ENCODE data around the gene MMP12.
"Not testable (repeated sequence)": the region's sequence is repeated elsewhere in the genome, so short reads cannot be mapped to it uniquely, and the experiment has no call there.

Gene MMP12

DNA sequence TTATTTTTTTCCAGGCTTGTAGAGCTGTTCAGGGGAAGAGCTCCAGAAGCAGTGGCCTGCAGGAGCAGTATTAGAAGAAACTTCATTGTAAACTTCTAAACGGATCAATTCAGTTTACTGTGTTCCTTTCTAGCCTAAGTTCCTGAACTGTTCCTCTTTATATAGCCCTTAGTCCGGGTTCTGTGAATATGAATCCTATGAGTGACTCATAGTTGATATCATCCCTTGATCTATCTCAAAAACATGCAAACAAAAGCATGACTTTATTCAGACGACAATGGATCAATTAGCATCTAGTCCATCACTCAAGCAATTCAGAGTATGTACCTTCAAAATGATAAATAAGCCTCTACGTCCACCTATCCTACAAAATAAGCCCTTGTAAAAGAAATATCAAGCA lies at the start of gene MMP12:
MMP12 (minus strand) TSS at position 131 of the 400 bp plus-strand sequence; CDS start at position 86, 45 bp downstream.
- no peak for DNase-seq

DNA sequence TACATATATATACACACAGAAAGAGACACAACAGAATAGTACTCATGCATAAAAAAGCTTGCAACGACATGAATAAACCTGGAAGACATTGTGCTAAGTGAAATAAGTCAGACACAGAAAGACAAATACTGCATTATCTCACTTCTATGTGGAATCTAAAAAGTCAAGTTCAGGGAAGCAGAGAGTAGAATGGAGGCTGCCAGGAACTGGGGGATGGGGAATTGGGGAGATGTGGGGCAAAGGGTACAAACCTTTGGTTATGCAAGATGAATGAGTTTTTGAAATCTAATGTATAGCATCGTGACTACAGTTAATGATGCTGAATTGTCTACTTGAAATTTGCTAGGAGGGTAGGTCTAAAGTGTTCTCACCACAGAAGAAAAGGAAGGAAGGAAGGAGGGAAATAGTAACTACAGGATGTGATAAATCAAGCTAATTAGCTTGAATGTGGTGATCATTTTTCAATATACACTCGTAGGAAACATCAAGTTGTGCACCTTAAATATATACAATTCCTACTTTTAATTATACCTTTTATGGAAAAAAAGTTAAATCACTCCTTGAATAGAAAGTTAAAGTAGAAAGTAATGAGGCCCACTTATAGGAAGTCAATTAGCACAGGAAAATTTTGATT lies 46.9 kb upstream of the MMP12 start:
- DNase-seq, result no peak

DNA sequence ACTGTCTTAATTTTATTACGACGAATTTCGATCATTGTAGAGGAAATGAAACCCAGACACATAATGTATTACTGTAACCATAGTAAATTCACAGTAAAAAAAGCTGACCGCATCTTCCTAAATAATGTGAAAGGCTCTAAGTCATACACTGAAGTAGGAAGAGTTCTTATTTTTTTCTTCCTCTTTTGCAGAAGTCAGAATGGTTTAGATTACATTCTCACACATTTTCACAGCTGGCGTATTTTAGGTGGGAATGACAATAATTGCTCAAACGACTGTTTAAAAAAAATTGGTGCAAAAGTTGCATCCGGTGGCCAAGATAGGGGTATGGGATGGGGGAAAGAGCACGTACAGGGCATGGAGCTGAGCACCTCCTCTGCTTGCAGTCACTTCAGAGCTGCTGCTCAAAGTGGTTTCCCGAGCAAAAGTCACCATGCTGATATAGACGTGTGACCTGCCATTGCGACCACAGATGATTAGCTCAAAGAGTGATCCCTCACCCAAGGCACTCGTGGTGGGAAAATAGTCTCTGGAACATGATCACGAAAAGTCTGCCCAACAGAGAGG lies 45.4 kb upstream of the MMP12 start:
- no peak for DNase-seq

DNA sequence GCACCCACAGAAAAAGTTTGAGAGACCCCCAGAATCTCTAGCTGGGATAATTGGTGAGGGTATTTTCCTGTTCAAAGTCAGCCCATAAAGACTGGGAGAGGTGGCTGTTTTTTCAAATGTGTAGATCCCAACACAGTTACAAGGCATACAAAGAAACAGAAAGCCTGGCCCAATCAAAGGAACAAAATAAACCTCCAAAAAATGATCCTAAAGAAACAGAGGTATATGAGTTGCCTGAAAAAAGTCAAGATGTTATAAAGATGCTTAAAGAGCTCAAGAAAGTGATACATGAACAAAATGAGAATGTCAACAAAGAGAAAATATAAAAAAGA lies 40.2 kb upstream of the MMP12 start:
- DNase-seq, result no peak

DNA sequence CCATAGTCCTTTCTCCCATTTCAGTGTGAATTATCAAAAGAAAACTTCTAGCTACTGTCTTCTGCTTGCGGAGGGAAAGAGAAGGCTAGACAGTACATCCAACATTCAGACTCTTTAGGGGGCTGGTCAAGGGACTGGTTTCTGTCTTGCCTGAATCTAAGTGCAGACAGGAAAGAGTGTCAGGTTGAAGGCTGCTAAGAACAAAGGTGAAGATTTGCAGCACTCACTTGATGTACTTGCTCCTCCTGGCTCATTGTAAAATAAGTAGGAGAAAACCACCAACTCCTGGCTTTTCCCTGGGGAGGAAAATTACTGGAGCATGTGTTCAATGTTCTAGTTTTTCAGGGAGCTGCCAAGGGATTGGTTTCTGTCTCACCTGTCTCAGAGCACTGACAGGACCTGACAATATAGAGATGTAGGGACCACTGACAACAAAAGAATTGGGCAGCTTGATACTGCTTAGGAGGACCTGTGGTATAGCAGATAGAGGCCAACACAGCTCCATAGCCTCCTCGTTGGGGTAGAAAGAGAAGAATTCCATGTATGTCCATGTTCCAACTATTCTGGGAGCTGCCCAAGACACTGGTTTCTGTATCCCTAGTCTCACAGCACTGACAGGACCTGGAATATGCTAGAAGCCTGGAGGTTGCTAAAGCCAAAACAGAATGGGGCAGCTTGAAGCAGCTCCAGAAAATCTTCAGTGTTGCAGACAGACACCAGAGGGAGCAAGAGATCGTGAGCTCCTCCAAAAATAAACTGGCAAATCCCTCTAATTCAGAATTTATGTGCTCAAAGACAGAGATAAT lies 39.7 kb upstream of the MMP12 start:
- no peak for DNase-seq

DNA sequence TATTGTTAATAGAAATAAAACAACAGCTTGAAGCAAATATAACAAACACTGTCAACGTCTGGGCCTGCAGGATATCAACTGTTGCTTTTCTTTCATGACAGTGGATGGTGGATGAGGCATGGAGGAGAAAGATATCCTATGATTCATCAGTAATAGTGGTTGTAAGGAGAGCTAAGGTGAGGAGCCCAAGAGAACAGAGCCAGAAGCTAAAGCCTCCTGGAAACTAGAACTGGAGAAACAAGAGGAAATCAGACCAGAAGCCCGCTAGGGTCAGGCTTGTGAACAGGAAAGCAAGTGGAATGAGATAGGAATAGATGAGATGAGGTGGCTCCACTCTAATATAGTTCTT lies 37.7 kb upstream of the MMP12 start:
- DNase-seq, result no peak

DNA sequence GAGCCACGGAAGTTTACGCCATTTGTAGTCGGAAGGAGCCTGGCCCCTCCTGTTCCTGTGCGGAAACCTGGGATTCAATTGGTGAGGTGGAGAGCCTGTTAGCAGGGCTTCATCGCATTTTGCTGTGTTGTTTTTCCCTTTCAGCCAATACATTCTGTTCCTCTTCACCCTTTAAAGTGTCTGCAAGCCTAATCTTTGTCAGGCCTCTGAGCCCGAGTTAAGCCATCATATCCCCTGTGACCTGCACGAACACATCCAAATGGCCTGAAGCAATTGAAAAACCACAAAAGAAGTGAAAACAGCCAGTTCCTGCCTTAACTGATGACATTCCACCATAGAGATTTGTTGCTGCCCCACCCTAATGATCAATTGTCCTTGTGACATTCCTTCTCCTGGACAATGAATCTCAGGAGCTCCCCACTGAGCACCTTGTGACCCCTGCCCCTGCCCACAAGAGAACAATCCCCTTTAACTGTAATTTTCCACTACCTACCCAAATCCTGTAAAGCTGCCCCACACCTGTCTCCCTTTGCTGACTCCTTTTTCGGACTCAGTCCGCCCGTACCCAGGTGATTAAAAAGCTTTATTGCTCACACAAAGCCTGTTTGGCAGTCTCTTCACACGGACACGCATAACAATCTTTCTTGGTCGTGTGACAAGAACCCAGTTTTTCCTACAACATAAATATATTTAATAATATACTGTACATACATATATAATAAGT lies 37.1 kb upstream of the MMP12 start:
- DNase-seq, result no peak

DNA sequence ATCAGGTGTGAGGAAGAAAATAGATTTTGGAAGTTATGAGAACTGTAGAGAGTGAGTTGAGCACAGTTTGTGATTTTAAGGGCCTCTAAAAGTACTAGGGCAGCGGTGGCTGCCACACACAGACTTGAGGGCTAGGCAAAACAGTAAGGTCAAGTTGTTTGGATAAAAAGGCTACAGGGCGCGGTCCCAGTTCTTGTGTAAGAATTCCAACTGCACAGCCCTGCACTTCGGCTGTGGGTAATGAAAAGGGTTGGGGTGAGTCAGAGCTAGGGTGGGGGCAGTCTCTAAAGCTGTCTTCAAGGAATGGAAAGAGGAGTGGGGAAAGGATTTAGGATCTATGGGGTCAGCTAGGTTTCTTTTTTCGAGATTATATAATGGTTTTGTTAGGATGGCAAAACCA lies 31.1 kb upstream of the MMP12 start:
- not testable (repeated sequence) for DNase-seq

DNA sequence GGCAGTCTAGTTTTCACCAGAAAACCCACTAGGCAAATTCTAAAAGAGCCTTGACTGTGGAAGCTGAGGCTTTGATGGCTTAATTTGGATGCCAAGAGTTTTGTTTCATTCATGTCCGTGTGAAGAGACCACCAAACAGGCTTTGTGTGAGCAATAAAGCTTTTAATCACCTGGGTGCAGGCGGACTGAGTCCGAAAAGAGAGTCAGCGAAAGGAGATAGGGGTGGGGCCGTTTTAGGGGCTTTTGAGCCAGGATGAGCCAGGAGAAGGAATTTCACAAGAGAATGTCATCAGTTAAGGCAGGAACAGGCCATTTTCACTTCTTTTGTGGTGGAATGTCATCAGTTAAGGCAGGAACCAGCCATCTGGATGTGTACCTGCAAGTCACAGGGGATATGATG lies 29.1 kb upstream of the MMP12 start:
- not testable (repeated sequence) for DNase-seq

DNA sequence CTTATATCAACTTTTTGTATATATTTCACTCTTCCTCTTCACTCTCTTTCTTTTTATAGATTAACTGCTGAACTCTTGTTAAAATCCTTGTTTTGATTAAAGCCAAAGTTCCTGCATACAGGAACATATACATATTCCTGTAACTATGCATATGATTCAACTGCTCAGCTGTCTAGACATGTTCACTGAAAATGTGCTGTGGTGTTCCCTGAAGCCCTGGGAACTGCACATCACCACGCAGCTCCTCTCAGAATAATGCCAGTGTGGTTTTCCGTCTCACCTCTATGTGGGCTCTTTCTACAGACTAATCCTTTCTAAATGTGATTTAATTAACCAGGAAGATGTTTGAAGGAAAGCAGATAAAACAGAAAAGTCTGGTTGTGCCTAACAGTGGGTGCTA lies 25.6 kb upstream of the MMP12 start:
- DNase-seq, result no peak

DNA sequence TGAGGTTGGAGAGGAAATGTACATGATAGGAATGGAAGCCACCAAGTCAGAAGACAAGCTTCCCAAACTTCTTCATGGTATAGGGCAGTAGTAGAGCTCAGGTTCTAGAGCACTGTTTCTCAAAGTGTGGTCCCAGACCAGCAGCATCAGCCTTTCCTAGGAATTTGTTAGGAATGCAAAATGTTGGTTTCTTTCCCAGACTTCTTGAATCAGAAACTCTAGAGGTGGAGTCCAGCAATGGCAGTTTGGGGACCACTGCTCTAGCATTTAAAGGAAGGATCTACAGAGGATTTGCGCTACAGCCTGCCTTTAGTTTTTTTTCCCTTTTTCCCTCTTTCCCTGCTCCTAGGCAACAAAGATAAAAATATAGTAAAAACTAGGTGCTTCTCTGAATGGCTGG lies 17.0 kb upstream of the MMP12 start:
- no peak for DNase-seq

DNA sequence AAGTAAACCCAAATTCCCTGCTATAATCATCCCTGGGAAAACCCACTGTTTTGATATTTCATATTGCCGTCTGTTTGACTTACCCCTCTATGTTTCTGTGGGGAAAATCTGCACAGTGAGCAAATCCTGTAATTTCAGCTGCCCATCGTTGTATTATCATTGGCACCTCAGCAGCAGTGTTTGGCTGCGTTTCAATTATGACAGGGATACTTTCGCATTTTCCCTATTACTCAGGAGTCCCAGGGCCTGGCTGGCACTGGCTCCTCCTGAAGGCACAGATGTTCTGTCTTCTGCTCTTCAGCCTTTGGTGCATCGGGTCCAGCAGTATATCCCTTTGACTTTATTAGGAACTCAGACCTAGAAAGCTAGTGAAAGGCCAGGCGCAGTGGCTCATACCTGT lies 12.2 kb upstream of the MMP12 start:
- DNase-seq, result no peak

DNA sequence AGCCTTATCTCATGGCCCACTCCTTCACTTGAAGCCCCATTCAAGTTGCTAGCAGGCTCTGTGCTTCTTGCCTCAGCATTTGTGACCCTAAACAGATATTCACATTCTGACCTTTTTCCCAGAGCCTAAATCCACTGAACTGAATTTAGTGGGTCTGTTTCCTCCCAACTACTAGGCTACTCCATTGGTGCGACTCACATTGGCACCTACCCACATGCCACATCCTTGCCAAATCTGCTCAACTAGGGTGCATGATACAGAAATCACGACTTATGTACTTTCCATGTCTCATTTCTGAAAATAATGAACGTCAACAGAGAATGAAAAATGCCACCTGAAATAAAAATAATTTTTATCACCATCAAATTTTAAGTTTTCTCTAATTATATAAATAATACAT lies 8.4 kb upstream of the MMP12 start:
- DNase-seq, result no peak

DNA sequence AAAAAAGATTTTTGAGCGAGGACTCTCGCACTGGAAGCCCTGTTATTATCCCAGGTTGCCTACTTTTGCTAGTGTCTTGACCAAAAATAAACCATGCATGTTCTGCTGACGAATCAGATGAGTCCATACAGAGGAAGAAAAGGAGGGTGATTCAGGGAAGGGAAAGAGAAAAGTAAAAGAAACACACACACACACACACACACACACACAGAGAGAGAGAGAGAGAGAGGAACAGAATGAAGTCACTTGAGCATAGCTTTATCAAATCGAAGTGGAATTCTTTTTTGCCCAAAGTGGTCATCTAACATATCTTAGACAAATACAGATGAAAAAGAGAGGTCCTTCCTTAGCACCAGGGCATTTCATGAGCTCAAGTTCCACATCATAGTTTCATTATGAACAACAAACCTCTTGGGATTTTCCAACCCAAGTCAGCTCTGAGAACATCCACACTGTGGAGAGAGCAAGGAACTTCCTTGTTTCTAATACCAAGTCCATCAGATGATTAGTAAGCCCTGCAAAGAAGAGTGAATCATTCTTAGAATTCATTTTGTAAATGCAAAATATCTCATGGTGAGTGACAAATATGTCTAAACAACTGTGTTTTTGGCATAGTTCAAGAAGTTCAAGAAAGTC lies 7.7 kb upstream of the MMP12 start:
- DNase-seq, result no peak

DNA sequence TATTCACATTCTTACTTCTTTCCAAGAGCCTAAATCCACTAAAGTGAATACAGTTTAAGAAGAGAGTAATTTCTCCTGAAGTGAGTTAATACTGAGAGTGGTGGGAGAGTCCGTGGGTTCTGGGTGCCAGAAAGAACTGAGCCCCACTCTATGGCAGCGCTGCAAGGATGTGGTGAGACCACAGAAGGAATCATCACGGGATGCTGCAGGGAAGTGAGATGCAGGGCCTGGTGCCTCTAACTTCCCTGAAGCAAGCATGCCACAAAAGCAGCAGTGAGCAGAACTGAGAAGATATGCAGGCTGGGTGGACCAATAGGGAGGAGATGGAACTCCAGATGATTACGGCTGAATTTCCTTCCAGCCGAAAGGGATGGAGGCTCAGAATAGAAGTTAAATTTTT lies 5.0 kb upstream of the MMP12 start:
- no peak for DNase-seq

DNA sequence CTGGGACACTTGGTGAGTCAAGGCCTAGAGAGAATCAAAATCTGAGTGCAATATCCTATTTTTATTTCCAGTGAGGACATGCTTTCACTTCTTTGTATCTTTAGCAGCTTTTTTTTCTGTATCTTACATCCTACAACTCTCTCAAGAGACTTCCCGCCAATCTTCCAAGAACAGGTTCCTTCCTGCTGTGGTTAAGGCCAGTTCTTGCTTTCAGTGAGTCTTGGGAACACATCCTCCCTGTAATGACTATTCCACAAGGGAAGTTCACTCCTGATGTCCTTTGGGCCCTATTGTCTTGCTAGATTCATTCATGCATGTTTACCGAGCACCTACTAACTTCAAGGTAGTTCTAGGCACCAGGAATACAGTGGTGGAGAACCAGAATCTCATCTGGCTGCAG lies 3.8 kb upstream of the MMP12 start:
- no peak for DNase-seq

DNA sequence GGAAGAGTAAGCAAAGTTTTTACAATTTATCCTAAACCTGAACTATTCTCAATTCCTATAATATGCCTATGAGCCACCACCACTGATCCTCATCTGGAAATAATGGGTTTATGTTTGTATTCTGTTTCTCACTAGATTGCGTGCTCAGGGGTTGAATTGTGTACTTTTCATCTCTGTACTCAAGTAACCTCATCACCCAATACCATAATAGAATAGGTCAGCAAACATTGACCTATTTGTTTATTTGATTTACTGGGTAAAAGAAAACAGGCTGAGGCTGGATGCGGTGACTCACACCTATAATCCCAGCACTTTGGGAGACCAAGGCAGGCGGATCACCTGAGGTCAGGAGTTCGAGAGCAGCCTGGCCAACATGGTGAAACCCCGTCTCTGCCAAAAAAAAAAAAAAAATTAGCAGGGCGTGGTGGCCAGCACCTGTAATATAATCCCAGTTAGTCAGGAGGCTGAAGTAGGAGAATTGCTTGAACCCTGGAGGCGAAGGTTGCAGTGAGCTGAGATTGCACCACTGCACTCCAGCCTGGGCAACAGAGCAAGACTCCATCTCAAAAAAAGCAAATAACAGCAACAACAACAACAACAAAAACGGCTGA lies 5.3 kb downstream of the MMP12 start:
- not testable (repeated sequence) for DNase-seq

DNA sequence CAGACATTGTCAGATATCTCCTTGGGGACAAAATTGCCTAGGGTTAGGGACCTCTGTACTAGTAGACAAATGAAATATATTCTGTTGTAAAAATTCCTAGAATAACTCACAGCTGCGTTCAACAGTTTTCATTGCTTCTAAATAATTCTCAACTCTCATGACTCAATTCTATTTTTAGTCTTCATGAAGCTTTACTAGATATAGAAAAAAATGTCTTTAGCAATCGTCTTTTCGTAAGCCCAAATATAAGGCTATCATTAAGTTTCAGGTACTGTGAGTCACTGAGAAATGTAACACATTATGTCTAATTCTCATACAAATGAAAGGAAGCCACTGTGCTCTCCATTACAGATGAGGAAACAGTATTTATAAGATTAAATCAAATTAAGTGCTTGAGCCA lies 6.4 kb downstream of the MMP12 start:
- no peak for DNase-seq

DNA sequence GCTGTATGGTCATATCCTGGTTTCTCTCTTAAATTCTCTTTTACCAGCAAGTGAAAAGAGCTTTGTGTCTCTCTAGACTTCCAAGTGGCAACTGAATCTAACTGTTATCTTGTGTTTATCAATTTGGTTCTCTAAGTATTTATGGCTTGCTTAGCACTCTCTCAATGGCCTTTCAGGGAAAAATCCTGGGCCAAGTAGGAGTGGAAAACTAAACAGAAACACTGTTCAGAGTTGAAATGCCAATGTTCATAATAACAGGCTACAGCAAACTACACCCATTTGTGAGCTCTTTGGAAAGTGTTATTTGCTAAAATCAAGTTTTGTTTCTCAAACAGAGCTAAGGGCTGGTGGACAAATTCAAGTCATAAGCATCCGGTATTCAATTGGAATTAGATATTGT lies 10.1 kb downstream of the MMP12 start:
- DNase-seq, result no peak

DNA sequence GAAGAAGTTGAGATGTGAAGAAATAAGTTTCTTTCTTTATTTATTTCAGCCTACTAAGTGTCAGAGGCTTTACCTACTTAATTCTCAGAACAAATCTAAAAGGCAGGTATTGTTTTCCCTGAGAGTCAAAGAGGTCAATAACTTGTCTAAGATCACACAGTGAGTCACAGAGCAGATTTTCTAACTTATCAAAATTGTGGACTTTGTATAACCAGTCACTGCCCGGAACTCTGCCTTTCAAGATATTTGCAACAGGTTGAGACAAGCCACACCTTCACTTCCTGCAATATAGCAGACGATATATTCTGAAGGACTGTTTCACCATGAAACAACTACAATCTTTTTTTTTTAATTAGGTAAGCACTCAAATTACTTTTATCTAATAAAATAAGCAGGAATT lies 20.8 kb downstream of the MMP12 start:
- no peak for DNase-seq

DNA sequence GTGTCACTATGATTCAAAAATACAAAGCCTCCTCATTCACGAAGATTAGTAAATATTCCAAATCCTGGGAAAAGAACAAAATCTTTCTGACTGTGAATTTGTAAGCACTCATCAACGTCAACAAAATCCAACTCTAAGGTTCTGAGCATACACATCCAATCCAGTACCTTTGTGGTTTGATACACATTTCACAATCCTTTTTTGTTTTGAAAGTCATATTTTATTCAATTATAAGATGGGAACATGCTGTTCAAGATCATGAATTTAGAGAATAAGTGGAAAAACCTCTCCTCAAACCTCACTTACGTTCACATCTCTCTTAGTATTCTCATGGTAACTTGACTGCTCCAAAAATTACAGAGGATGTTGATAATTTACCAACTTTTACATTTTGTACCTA lies 21.7 kb downstream of the MMP12 start:
- no peak for DNase-seq

DNA sequence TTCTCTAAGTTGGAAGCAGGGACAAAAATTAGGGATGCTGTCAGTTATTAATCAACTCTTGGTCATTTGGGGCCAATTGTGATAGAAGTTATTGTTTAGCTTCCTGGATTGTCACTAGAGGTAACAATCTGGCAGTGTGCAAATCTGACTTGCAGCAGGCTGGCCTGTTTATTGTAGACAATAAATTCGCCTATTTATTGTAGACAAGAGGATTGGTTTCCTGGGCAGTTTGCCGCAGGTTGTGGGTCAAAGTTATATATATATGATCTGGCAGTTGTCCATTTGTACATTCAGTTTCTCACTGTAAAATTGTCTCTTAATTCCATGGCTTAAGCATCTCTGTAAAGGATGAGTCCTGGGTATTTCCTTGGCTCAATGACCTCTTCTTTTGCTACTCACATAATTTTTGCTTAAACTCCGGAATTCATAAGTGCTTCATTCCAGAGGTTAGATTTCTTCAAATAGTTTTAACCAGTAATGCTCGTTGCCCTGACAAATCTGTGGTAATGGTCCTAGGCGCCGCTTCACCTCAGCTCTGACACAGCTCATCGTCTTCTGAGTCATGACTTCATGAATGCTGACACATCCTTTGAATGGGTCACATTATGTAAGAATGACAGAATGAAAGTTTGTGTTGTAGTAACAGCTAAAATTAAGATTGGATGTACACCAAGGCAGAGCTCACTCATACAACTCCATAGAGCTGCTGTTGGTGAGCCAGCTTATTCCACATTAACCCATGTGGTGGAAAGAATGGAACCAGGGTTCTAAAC lies 23.6 kb downstream of the MMP12 start:
- no peak for DNase-seq
